HG03045 (cell line): ENCODE measurements around the gene FLNB.
A peak's percentile ranks its signal among the peaks of the same experiment; 100 is the strongest.

Experiments used
- ATAC-seq: cut with Tn5 transposase; IDR thresholded peaks from one replicate; pipeline ENCODE4 v1.9.1; 2021; ENCODE audit warnings: mild to moderate bottlenecking, moderate library complexity; ENCODE audit not compliant: unreplicated experiment

FLNB gene

GRCh38 chr3:58102976-58103451 is 94.8 kb downstream of the FLNB start:
- ATAC-seq = no peak

GRCh38 chr3:58104151-58104550 is 95.9 kb downstream of the FLNB start:
- no peak for ATAC-seq

- ATAC-seq = no peak
Measured at GRCh38 chr3:58104712-58105111, 96.5 kb downstream of the FLNB start.

GRCh38 chr3:58105196-58105595 is 97.0 kb downstream of the FLNB start:
- ATAC-seq = no peak

- ATAC-seq = no peak
Measured at GRCh38 chr3:58106061-58106460, 97.8 kb downstream of the FLNB start.

GRCh38 chr3:58106640-58107039 is 98.4 kb downstream of the FLNB start:
- ATAC-seq = no peak

- ATAC-seq = no peak
Measured at GRCh38 chr3:58107597-58107996, 99.4 kb downstream of the FLNB start.

GRCh38 chr3:58109752-58110151 is 101.5 kb downstream of the FLNB start:
- no peak for ATAC-seq

- ATAC-seq = no peak
Measured at GRCh38 chr3:58111513-58112184, 103.4 kb downstream of the FLNB start.

- ATAC-seq = no peak
Measured at GRCh38 chr3:58112185-58112535, 103.9 kb downstream of the FLNB start.

- ATAC-seq = no peak
Measured at GRCh38 chr3:58115175-58115574, 107.0 kb downstream of the FLNB start.

- peak; percentile 62 for ATAC-seq
Measured at GRCh38 chr3:58116161-58116955, 108.1 kb downstream of the FLNB start.

GRCh38 chr3:58116985-58117384 is 108.8 kb downstream of the FLNB start:
- ATAC-seq = no peak

GRCh38 chr3:58117561-58118181 is 109.4 kb downstream of the FLNB start:
- ATAC-seq = no peak

GRCh38 chr3:58119186-58119585 is 111.0 kb downstream of the FLNB start:
- no peak for ATAC-seq

- ATAC-seq = no peak
Measured at GRCh38 chr3:58120075-58120812, 112.0 kb downstream of the FLNB start.

GRCh38 chr3:58121183-58121582 is 113.0 kb downstream of the FLNB start:
- no peak for ATAC-seq

- ATAC-seq = no peak
Measured at GRCh38 chr3:58122936-58123700, 114.9 kb downstream of the FLNB start.

GRCh38 chr3:58124387-58124786 is 116.2 kb downstream of the FLNB start:
- no peak for ATAC-seq

GRCh38 chr3:58129041-58129770 is 121.0 kb downstream of the FLNB start:
- ATAC-seq = no peak
